Breast epithelium (tissue), 4 donors: ENCODE measurements around the gene CXCL17. TPM values are rescaled to one million over a fixed set of nuclear protein-coding genes. Genes with fewer than 3 reads are reported as not detected.

Source experiments
- DNase-seq, 2 donors: peaks; one replicate each; pipeline ENCODE4 v3.0.0-alpha.2; 2019; ENCODE audit warnings: low spot score in 2 of 2
- H3K27ac ChIP-seq, 2 donors: fragments of 200-600 bp; sonication (generic) in 1 of 2; one replicate each; pipeline ENCODE4 v1.5.1; 2016 to 2019; ENCODE audit warnings: mild to moderate bottlenecking in 1 of 2
- H3K27me3 ChIP-seq, 2 donors: fragments of 200-600 bp; sonication (generic) in 1 of 2; one replicate each; pipeline versions ENCODE4 v1.5.1 to v1.6.0; 2017 to 2019; ENCODE audit warnings: control low read depth in 1 of 2, mild to moderate bottlenecking in 1 of 2
- H3K36me3 ChIP-seq: fragments of 200-600 bp; one replicate; pipeline ENCODE4 v1.5.1; 2019
- H3K4me1 ChIP-seq, 2 donors: fragments of 200-600 bp; sonication (generic); one replicate each; pipeline ENCODE4 v1.5.1; 2016 to 2019; ENCODE audit warnings: control low read depth in 1 of 2
- H3K4me3 ChIP-seq, 3 donors: fragments of 200-600 bp; sonication (generic); 1 replicate in 2 of 3; 2 replicates in 1 of 3; pipeline ENCODE4 v1.5.1; 2016 to 2019; ENCODE audit warnings: mild to moderate bottlenecking in 3 of 3, moderate library complexity in 2 of 3
- H3K9me3 ChIP-seq, 2 donors: fragments of 200-600 bp; sonication (generic) in 1 of 2; one replicate each; pipeline ENCODE4 v1.5.1; 2016 to 2019; ENCODE audit warnings: control low read depth in 1 of 2
- CTCF ChIP-seq, 3 donors: fragments of 450-650 bp; IDR thresholded peaks; one replicate each; pipeline ENCODE4 v1.5.1; 2016 to 2017; ENCODE audit warnings: antibody characterized with exemption in 3 of 3, mild to moderate bottlenecking in 3 of 3, moderate library complexity in 3 of 3
- POLR2A ChIP-seq: fragments of 450-650 bp; IDR thresholded peaks from one replicate; pipeline ENCODE4 v1.6.1; 2016; ENCODE audit warnings: antibody characterized with exemption, mild to moderate bottlenecking, moderate library complexity
- POLR2AphosphoS5 ChIP-seq, 3 donors: sonication (generic); formaldehyde crosslinking; IDR thresholded peaks; one replicate each; pipeline ENCODE4 v1.6.1; 2017; ENCODE audit warnings: antibody characterized with exemption in 3 of 3
- intact Hi-C: fragments of 100-400 bp; cut with DNase I; formaldehyde crosslinking; loops from one replicate; pipeline ENCODE4 v1.15.1; 2023; ENCODE audit warnings: low total_unique reads
- total RNA-seq, 3 donors: library from RNA; depleted of rRNA; stranded (reverse); fragments of >200 nt; gene quantifications; one replicate each; pipeline ENCODE4 v1.1.0, GENCODE V29; 2016

CXCL17 gene
- total RNA-seq, 3 donors from 2014 or later: 2.2 to 2.9 TPM; not detected in 1

DNA sequence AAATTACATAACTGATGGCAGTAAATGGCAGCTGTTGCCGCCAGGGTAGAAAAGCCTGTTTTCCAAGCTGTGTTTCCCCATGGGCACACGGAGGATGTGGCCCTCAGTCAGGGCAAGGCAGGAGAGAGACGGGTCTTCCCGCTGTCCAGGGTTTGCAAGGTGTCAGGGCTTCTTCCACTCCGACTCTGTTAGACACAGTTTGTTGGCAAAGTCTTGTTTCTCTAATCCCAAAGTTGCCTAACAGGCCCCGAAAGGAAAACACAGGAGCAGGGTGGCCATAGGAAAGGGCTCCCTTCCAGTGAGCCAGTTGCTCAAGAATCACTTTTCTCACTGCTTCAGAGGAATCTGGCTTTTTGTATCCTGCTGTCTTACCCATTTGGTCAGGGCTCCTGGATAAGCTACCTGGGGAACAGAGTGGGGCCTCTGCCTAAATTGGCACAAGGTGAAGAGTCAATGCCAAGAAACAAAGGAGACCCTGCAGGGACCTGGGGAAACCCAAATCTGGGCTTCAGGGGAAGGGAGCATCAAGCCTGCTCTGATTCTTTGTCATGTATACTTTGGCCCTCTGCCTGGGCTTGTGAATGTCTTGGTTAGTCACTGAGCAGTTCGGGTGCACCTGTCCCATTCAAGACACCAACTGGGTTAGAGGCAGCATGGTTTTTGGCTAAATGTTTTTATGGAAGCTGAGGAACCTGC, 29.0 kb upstream of the CXCL17 start:
- TF ChIP-seq CTCF (IDR thresholded peaks at IDR 0.05): peak in 1 of 3 donors; percentile 7
- TF ChIP-seq POLR2A: no peak
- peak in 2 of 3 donors; percentile 20 to 26 for TF ChIP-seq POLR2AphosphoS5 (IDR thresholded peaks at IDR 0.05)
- Histone ChIP-seq H3K27ac (peak overlapping the region; percentile 74 to 86), H3K4me3 (no peak overlapping the region), H3K9me3 (no peaks in the 10 kb centered on the region), H3K36me3 (no peaks in the 10 kb centered on the region), H3K27me3 (no peaks in the 10 kb centered on the region), H3K4me1 (no peaks in the 10 kb centered on the region)
- intact Hi-C loops: no loop called here
- peak; percentile 66 to 68 for DNase-seq

DNA sequence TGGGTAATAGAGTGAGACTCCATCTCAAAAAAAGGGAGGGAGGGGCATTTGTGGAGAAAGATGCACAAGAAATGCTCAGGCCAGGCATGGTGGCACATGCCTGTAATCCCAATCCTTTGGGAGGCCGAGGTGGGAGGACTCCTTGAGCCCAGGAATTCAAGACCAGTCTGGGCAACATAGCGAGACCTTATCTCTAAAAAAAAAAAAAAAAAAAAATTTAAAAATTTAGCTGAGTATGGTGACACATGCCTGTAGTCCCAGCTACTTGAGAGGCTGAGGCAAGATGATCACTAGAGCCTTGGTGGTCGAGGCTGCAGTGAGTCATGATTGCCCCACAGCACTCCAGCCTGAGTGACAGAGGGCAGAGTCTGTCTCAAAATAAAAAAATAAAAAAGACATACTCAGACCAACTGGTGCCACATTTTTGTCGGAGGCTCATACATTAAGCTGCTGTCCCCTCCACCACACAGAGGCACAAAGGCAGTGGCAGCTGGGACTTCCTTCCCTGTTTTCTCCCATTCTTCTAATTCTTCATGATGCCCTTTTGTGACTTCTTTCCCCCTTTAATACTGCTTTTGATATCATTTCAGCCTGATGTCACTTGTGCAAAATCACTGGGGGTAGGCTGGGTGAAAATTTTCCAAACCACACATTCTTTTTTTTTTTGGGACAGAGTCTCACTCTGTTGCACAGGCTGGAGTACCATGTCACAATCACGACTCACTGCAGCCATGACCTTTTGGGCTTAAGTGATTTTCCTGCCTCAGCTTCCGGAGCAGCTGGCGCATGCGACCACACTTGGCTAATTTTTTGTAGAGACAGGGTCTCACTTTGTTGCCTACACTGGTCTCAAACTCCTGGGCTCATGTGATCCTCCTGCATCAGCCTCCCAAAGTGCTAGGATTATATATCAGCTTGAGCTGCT, 26.8 kb upstream of the CXCL17 start:
- intact Hi-C loops: no loop called here
- H3K36me3 ChIP-seq: no peaks in the 10 kb centered on the region
- H3K27ac ChIP-seq: no peak overlapping the region
- TF ChIP-seq POLR2AphosphoS5 (IDR thresholded peaks at IDR 0.05): no peak
- no peak for TF ChIP-seq CTCF (IDR thresholded peaks at IDR 0.05)
- TF ChIP-seq POLR2A: no peak
- H3K4me1 ChIP-seq: no peaks in the 10 kb centered on the region
- no peak overlapping the region for H3K4me3 ChIP-seq
- no peaks in the 10 kb centered on the region for H3K27me3 ChIP-seq
- no peak for DNase-seq
- H3K9me3 ChIP-seq: no peaks in the 10 kb centered on the region

DNA sequence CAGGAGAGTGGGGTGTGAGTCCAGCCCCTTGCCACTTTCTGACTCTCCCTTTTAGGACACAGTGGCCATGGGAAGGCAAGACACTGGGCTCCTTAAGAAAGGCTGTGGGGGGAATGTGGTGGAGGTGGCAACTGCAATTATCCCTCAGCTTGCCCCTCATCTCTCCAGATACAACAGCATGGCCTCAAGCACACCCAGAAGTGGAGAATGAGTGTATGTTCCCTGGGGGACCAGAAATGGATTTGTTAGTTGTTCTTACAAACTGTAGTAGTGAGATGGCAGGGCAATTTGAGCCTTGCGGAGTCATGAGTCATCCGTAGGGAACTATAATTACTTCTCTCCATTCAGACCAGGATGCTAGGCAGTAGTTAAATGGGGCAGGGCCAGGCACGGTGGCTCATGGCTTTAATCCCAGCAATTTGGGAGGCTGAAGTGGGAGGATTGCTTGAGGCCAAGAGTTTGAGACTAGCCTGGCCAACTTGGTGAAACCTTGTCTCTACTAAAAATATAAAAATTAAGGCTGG, 25.6 kb upstream of the CXCL17 start:
- TF ChIP-seq CTCF (IDR thresholded peaks at IDR 0.05) (no peak), POLR2AphosphoS5 (IDR thresholded peaks at IDR 0.05) (no peak), POLR2A (no peak)
- Histone ChIP-seq H3K27me3 (no peaks in the 10 kb centered on the region), H3K36me3 (no peaks in the 10 kb centered on the region), H3K27ac (no peak overlapping the region), H3K4me1 (no peaks in the 10 kb centered on the region), H3K9me3 (no peaks in the 10 kb centered on the region), H3K4me3 (no peak overlapping the region)
- intact Hi-C loops: no loop called here
- DNase-seq: no peak

- TF ChIP-seq POLR2A (no peak), POLR2AphosphoS5 (IDR thresholded peaks at IDR 0.05) (no peak), CTCF (IDR thresholded peaks at IDR 0.05) (no peak)
- no peaks in the 10 kb centered on the region for H3K9me3 ChIP-seq
- intact Hi-C loops: no loop called here
- H3K4me1 ChIP-seq: no peaks in the 10 kb centered on the region
- no peak overlapping the region for H3K4me3 ChIP-seq
- H3K27ac ChIP-seq: peak overlapping the region in 1 of 2 donors; percentile 4
- H3K36me3 ChIP-seq: no peaks in the 10 kb centered on the region
- H3K27me3 ChIP-seq: no peaks in the 10 kb centered on the region
- DNase-seq: no peak
Observed at GRCh38 chr19:42467183-42467760, 24.5 kb upstream of the CXCL17 start.
